GM19240 (cell line): ENCODE results near the gene TMCC3.
"Not testable (repeated sequence)": the region's sequence is repeated elsewhere in the genome, so short reads cannot be mapped to it uniquely, and the experiment has no call there.

Source experiments
- DNase-seq: peaks from one replicate; pipeline ENCODE4 v3.0.0; 2011; ENCODE audit warnings: low spot score; ENCODE audit not compliant: insufficient read length

Gene TMCC3

GRCh38 chr12:94603434-94604365 lies 46.7 kb downstream of the TMCC3 start:
- no peak for DNase-seq

GRCh38 chr12:94602024-94602423 lies 48.3 kb downstream of the TMCC3 start:
- no peak for DNase-seq

GRCh38 chr12:94601307-94601706 lies 49.0 kb downstream of the TMCC3 start:
- not testable (repeated sequence) for DNase-seq

GRCh38 chr12:94599189-94599588 lies 51.2 kb downstream of the TMCC3 start:
- no peak for DNase-seq

- no peak for DNase-seq
Observed at GRCh38 chr12:94597268-94597667, 53.1 kb downstream of the TMCC3 start.

- DNase-seq = no peak
Observed at GRCh38 chr12:94596596-94596995, 53.8 kb downstream of the TMCC3 start.

GRCh38 chr12:94595152-94595551 lies 55.2 kb downstream of the TMCC3 start:
- DNase-seq = no peak

GRCh38 chr12:94594443-94594825 lies 55.9 kb downstream of the TMCC3 start:
- DNase-seq = no peak

- no peak for DNase-seq
Observed at GRCh38 chr12:94593822-94594442, 56.4 kb downstream of the TMCC3 start.

- not testable (repeated sequence) for DNase-seq
Observed at GRCh38 chr12:94592723-94593122, 57.6 kb downstream of the TMCC3 start.

GRCh38 chr12:94592080-94592479 lies 58.3 kb downstream of the TMCC3 start:
- DNase-seq = no peak

- no peak for DNase-seq
Observed at GRCh38 chr12:94590428-94590827, 59.9 kb downstream of the TMCC3 start.

GRCh38 chr12:94589591-94590001 lies 60.8 kb downstream of the TMCC3 start:
- DNase-seq = no peak

GRCh38 chr12:94588346-94588745 lies 62.0 kb downstream of the TMCC3 start:
- DNase-seq = no peak

GRCh38 chr12:94587266-94588241 lies 62.8 kb downstream of the TMCC3 start:
- no peak for DNase-seq

GRCh38 chr12:94586589-94587259 lies 63.6 kb downstream of the TMCC3 start:
- DNase-seq = no peak

GRCh38 chr12:94585626-94586025 lies 64.7 kb downstream of the TMCC3 start:
- DNase-seq = no peak

GRCh38 chr12:94584377-94584776 lies 66.0 kb downstream of the TMCC3 start:
- DNase-seq = no peak

- DNase-seq = no peak
Observed at GRCh38 chr12:94582591-94582990, 67.8 kb downstream of the TMCC3 start.

- DNase-seq = no peak
Observed at GRCh38 chr12:94575645-94576403, 74.5 kb downstream of the TMCC3 start.
